Right lung (tissue), 5 donors: ENCODE measurements around the gene NMB. TPM values are rescaled to one million over a fixed set of nuclear protein-coding genes. Genes with fewer than 3 reads are reported as not detected.
"Not testable (repeated sequence)": the region's sequence is repeated elsewhere in the genome, so short reads cannot be mapped to it uniquely, and the experiment has no call there.

Experiments used
- DNase-seq, 2 donors: peaks; one replicate each; pipeline ENCODE4 v3.0.0-alpha.2; 2013
- polyA plus RNA-seq, 5 donors: library from polyadenylated mRNA; unstranded; fragments of 120-200 nt; gene quantifications; one replicate each; pipeline versions ENCODE4 v1.2.1 to v1.2.3, GENCODE V29; 2013; ENCODE audit warnings: inconsistent platforms in 1 of 5, low replicate concordance in 1 of 5; ENCODE audit not compliant: insufficient read length in 5 of 5, insufficient read depth in 1 of 5

Gene NMB
- polyA plus RNA-seq, 5 donors: 2.8 to 6.0 (median 3.8) TPM

DNA sequence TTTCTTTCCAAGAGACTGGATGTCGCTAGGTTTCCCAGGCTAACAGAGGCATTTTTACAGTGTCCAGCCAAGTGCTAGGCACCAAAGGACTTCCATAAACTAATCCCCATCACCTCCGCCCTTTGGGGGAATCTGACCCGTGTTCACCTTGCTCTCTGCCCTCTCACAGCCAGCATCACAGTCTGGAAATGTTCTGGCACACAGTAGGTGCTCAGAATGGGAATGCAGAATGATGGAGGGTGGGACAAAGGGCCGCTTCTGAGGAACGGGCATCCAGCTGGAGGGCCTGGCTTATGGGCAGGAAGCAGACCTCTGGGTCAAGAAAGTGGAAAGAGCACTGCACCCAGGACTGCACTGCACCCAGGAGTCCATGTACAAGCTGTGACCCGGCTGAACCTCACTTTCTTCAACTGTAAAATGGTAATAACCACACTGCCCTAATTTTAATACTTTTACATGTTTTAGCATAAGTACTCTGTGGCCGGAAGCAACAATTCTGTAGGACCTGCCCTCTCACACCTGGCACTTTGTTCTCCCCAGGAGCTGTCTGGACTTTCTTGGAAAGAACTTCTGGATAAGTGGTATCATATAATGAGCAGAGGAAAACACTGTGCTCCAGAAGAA, 901 bp upstream of the NMB start:
- DNase-seq: no peak

DNA sequence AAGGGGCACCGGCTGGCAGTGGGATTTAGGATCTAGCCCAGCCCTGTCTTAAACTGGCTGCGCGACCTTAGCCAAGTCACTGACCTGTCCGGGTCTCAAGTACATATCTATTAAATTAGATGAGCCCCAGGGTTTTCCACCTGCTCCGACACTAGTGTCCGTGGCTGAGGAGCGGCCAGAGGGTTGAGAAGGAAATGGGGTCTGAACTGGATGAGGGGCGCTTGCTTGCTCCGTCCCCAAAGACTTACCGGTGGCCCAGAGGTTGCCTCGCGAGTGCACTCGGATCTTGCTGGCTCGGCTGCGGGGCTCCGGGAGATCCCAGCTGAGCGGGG, 285 bp downstream of the NMB start:
- DNase-seq: no peak

- no peak for DNase-seq
These were observed 1.0 kb downstream of the NMB start for GRCh38 chr15:84656972-84657371.

- peak; percentile 59 to 62 for DNase-seq
These were observed 3.1 kb downstream of the NMB start for GRCh38 chr15:84654689-84655453.

- DNase-seq: peak; percentile 96 to 97
These were observed 3.9 kb downstream of the NMB start, which contains the start of gene WDR73 for GRCh38 chr15:84653910-84654688. Gene WDR73, minus strand, starts transcription at chr15:84654283. Its CDS starts 9 bp downstream, at chr15:84654274.

- no peak for DNase-seq
These were observed 4.5 kb downstream of the NMB start for GRCh38 chr15:84653584-84653909.

DNA sequence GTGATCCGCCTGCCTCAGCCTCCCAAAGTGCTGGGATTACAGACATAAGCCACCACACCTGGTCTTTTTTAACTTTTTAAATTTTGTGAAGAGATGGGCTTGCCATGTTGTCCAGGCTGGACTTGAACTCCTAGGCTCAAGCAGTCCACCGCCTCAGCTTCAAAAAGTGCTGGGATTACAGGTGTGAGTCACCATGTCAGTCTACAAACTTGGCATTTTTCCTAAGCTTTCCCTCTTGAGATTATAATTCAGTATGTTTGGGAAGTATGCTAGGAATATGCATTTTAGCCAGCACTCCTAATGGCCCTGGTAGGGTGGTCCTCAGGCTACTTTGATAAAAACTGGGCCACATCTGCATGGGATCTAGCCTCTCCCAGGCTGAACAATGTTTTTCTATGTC, 8.3 kb downstream of the NMB start:
- no peak for DNase-seq

GRCh38 chr15:84648539-84648938, 9.5 kb downstream of the NMB start:
- no peak for DNase-seq

GRCh38 chr15:84647726-84648125, 10.3 kb downstream of the NMB start:
- no peak for DNase-seq

GRCh38 chr15:84645997-84646396, 12.0 kb downstream of the NMB start:
- no peak for DNase-seq

- no peak for DNase-seq
These were observed 12.5 kb downstream of the NMB start for GRCh38 chr15:84645496-84645895.

- no peak for DNase-seq
These were observed 14.2 kb downstream of the NMB start for GRCh38 chr15:84643838-84644237.

DNA sequence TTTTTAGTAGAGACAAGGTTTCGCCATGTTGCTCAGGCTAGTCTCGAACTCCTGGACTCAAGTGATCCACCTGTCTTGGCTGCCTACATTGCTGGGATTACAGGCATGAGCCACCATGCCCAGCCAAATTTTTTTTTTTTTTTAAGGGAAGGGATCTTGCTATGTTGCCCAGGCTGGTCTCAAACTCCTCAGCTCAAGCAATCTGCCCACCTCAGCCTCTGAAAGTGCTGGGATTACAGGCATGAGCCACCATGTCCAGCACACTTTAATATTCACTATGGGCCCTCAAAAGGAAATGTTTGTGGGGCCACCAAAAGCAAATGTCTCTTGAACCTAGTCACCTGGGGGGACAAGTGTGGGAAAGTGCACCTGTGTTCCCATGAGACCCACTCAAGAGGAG, 15.4 kb downstream of the NMB start:
- not testable (repeated sequence) for DNase-seq

DNA sequence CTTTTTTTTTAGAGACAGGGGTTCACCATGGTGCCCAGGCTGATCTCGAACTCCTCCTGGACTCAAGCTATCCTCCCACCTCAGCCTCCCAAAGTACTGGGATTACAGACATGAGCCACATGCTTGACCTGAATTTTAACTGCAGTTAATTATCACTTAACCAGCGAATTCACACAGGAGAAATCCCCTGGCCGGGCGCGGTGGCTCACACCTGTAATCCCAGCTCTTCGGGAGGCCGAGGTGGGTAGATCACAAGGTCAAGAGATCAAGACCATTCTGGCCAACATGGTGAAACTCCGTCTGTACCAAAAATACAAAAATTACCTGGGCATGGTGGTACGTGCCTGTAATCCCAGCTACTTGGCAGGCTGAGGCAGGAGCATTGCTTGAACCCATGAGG, 16.1 kb downstream of the NMB start:
- not testable (repeated sequence) for DNase-seq

DNA sequence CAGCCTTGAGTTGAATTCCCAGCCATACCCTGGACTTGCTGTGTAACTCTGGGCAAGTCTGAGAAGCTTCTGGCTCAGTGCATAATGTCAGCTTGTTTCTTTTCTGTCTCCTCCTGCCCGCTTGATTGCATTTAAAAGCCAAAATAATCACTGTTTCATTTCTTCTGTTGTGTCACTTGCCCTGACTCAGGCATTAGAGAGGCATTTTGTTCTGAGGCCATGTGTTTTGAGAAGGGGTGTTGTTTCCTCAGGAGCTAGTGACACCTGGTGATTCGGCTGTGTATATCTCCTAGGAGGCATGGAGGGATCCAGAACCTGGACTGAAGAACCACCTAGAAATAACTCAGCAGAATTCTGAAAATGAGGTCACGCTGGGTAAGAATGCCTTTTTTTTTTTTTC, 19.9 kb downstream of the NMB start:
- no peak for DNase-seq

GRCh38 chr15:84634228-84634837, 23.7 kb downstream of the NMB start:
- DNase-seq: no peak

- peak; percentile 65 to 78 for DNase-seq
These were observed 24.4 kb downstream of the NMB start for GRCh38 chr15:84633311-84634227.

DNA sequence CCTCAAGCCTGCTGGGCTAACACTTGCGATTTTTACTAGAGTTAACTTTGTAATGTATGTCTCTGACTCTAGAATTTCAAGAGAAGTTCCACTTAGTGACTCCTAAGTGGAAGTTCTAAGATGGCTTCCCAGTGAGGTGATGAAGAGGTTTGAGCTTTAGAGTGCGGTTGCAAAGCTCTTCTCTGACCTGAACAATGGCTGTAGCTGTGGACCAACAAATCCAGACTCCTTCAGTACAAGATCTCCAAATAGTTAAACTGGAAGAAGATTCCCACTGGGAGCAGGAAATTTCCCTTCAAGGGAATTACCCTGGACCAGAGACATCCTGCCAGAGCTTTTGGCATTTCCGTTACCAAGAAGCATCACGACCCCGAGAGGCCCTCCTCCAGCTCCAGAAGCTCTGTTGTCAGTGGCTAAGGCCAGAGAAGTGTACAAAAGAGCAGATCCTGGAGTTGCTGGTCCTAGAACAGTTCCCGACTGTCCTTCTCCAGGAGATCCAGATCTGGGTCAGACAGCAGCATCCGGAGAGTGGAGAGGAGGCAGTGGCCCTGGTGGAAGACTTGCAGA, 26.2 kb downstream of the NMB start:
- DNase-seq: no peak

- DNase-seq: no peak
These were observed 29.0 kb downstream of the NMB start for GRCh38 chr15:84629033-84629432.

DNA sequence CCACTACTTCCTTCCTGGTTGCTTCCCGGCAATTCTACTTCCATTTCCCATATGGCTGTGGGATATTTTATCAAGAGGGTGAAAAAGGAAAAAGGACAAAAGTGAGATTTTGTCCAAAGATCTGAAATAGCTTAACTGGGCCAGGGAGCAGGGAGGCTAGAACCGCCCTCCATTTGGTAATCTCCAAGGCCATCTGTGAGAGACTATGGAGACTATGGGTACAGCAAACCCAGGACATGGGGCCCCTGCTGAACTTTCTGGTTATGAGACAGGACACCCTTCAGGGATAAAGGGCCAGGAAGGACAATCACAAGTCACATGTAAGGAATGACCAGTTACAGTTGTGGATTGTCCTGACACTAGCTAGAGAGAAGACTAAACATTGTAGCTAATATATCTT, 32.9 kb downstream of the NMB start:
- no peak for DNase-seq

- DNase-seq: no peak
These were observed 33.6 kb downstream of the NMB start for GRCh38 chr15:84624359-84624758.
